GM12878 (cell line): ENCODE data around the gene HMGN3. TPM values are rescaled to one million over a fixed set of nuclear protein-coding genes. Genes with fewer than 3 reads are reported as not detected.

ENCODE experiments used
- ATAC-seq: fragments of 200-7000 bp; cut with Tn5 transposase; 3 replicates; pipeline ENCODE4 v1.9.1; 2020; ENCODE audit warnings: mild to moderate bottlenecking, moderate library complexity
- BruUV-seq: library from RNA; stranded (reverse); fragments of 400-500 nt; replicated peaks from 2 replicates; lab custom pipeline; 2021; lab: Mats Ljungman, UMichigan
- CTCF ChIA-PET: fragments of 300-600 bp; sonication (Branson Sonifier 250); formaldehyde crosslinking; extraction: SDS; loops from one replicate; lab custom pipeline; 2021; ENCODE audit warnings: inconsistent platforms; lab: Yijun Ruan, JAX
- POLR2A ChIA-PET: fragments of 350-600 bp; formaldehyde crosslinking; extraction: SDS; loops from one replicate; lab custom pipeline; 2021; ENCODE audit warnings: inconsistent platforms; lab: Charles Lee
- RAD21 ChIA-PET: fragments of 300-600 bp; sonication (Branson Sonifier 250); formaldehyde crosslinking; loops from one replicate; lab custom pipeline; 2023; ENCODE audit warnings: antibody characterized with exemption; ENCODE audit not compliant: unreplicated experiment; lab: Charles Lee
- SMC1A ChIA-PET: fragments of 300-600 bp; sonication (Branson Sonifier 250); formaldehyde crosslinking; loops from one replicate; lab custom pipeline; 2023; ENCODE audit not compliant: unreplicated experiment, uncharacterized antibody; lab: Charles Lee
- DNase-seq: peaks from one replicate; pipeline ENCODE4 v3.0.0-alpha.2; 2011; ENCODE audit warnings: low read depth, low spot score
- FAIRE-seq: peaks from 3 replicates; lab custom pipeline; 2011; peaks lifted over from hg19 to GRCh38; lab: Jason Lieb, UNC
- H2AFZ ChIP-seq: 2 replicates; pipeline ENCODE4 v1.6.0; 2011; ENCODE audit warnings: low read depth, low read length, control low read depth; ENCODE audit not compliant: control insufficient read depth
- H3K27ac ChIP-seq: 2 replicates; pipeline ENCODE4 v1.5.1; 2011; ENCODE audit warnings: control low read depth; ENCODE audit not compliant: control insufficient read depth, insufficient read depth
- H3K27me3 ChIP-seq, 2 experiments: replicated peaks in 1 of 2; 2 replicates each; pipeline versions ENCODE4 v1.6.0 to v1.6.1; 2011; ENCODE audit warnings: low read length in 1 of 2; ENCODE audit not compliant: control insufficient read depth in 2 of 2, insufficient read depth in 2 of 2
- H3K36me3 ChIP-seq, 2 experiments: 2 replicates each; pipeline ENCODE4 v1.5.1; 2011; ENCODE audit warnings: low read length in 1 of 2; ENCODE audit not compliant: control insufficient read depth in 2 of 2, insufficient read depth in 2 of 2
- H3K4me1 ChIP-seq: 2 replicates; pipeline ENCODE4 v1.6.1; 2011; ENCODE audit warnings: mild to moderate bottlenecking, low read length, moderate library complexity, mixed read lengths; ENCODE audit not compliant: control insufficient read depth, insufficient read depth
- H3K4me2 ChIP-seq: 2 replicates; pipeline ENCODE4 v1.6.0; 2011; ENCODE audit warnings: control low read depth; ENCODE audit not compliant: control insufficient read depth, insufficient read depth
- H3K4me3 ChIP-seq: fragments of 200-600 bp; sonication (generic); 2 replicates; pipeline ENCODE4 v1.5.1; 2016
- H3K79me2 ChIP-seq: 2 replicates; pipeline ENCODE4 v1.6.0; 2011; ENCODE audit warnings: low read length; ENCODE audit not compliant: control insufficient read depth, insufficient read depth
- H3K9ac ChIP-seq: 2 replicates; pipeline ENCODE4 v1.8.0; 2011; ENCODE audit warnings: low read length, control low read depth, mixed read lengths; ENCODE audit not compliant: control insufficient read depth, insufficient read depth
- H3K9me3 ChIP-seq: replicated peaks from 3 replicates; pipeline ENCODE4 v1.5.1; 2011; ENCODE audit warnings: mild to moderate bottlenecking, low read length; ENCODE audit not compliant: control insufficient read depth, insufficient read depth
- H4K20me1 ChIP-seq: 2 replicates; pipeline ENCODE4 v1.6.0; 2011; ENCODE audit not compliant: control insufficient read depth, insufficient read depth
- ASH2L ChIP-seq: fragments of 300-600, 200-600 bp; sonication (generic); IDR thresholded peaks from 2 replicates; pipeline ENCODE4 v1.6.1; 2017; ENCODE audit warnings: low read depth, mild to moderate bottlenecking, borderline replicate concordance
- CBFB ChIP-seq: IDR thresholded peaks from 2 replicates; pipeline ENCODE4 v1.6.1; 2016; ENCODE audit warnings: antibody characterized with exemption, low read depth
- CTCF ChIP-seq, 3 experiments: IDR thresholded peaks in 2 of 3; conservative IDR thresholded peaks in 1 of 3; 2 replicates each; pipeline ENCODE4 v1.5.1; 2011; ENCODE audit warnings: low read depth in 3 of 3, low read length in 3 of 3, mild to moderate bottlenecking in 3 of 3, control low read depth in 2 of 3, moderate library complexity in 2 of 3, inconsistent platforms in 1 of 3, mixed read lengths in 1 of 3; ENCODE audit not compliant: control insufficient read depth in 2 of 3, insufficient read depth in 1 of 3; ENCODE audit errors: extremely low read depth in 1 of 3
- GABPA ChIP-seq: IDR thresholded peaks from 2 replicates; pipeline ENCODE4 v1.6.1; 2014; ENCODE audit warnings: antibody characterized with exemption, low read depth, mild to moderate bottlenecking, inconsistent platforms
- HCFC1 ChIP-seq: fragments of 150-350 bp; IDR thresholded peaks from 2 replicates; pipeline ENCODE4 v1.6.1; 2014; ENCODE audit warnings: low read length
- HDGF ChIP-seq: fragments of 450-650 bp; IDR thresholded peaks from 2 replicates; pipeline ENCODE4 v1.6.1; 2016; ENCODE audit warnings: antibody characterized with exemption
- NFYA ChIP-seq: IDR thresholded peaks from 2 replicates; pipeline ENCODE4 v1.6.1; 2011; ENCODE audit warnings: low read depth, mild to moderate bottlenecking, low read length, improper control_type of control experiment, borderline replicate concordance
- PAX5 ChIP-seq: IDR thresholded peaks from 2 replicates; pipeline ENCODE4 v1.6.1; 2011; ENCODE audit warnings: low read depth, low read length, borderline replicate concordance
- PAX8 ChIP-seq: fragments of 450-650 bp; IDR thresholded peaks from 2 replicates; pipeline ENCODE4 v1.6.1; 2017; ENCODE audit warnings: mild to moderate bottlenecking, moderate library complexity
- POLR2A ChIP-seq: IDR thresholded peaks from 2 replicates; pipeline ENCODE4 v1.6.1; 2011; ENCODE audit warnings: low read depth, mild to moderate bottlenecking, low read length
- RAD21 ChIP-seq: IDR thresholded peaks from 2 replicates; pipeline ENCODE4 v1.6.1; 2011; ENCODE audit warnings: mild to moderate bottlenecking, low read depth, low read length, moderate library complexity; ENCODE audit not compliant: insufficient read depth
- RAD51 ChIP-seq: fragments of 450-650 bp; IDR thresholded peaks from 2 replicates; pipeline ENCODE4 v1.6.1; 2016; ENCODE audit warnings: moderate library complexity, mild to moderate bottlenecking, inconsistent platforms
- RBBP5 ChIP-seq: fragments of 200-600 bp; sonication (generic); conservative IDR thresholded peaks from 2 replicates; pipeline ENCODE4 v1.6.1; 2016
- SIN3A ChIP-seq: IDR thresholded peaks from 2 replicates; pipeline ENCODE4 v1.6.1; 2012; ENCODE audit warnings: low read depth, low read length, improper control_type of control experiment
- SMAD5 ChIP-seq: IDR thresholded peaks from 2 replicates; pipeline ENCODE4 v1.6.1; 2016; ENCODE audit warnings: antibody characterized with exemption, low read depth
- SUZ12 ChIP-seq: fragments of 200-600 bp; sonication (generic); IDR thresholded peaks from one replicate; pipeline ENCODE4 v1.6.1; 2018; ENCODE audit warnings: antibody characterized with exemption, mild to moderate bottlenecking; ENCODE audit not compliant: unreplicated experiment
- TAF1 ChIP-seq: IDR thresholded peaks from 2 replicates; pipeline ENCODE4 v1.6.1; 2011; ENCODE audit warnings: mild to moderate bottlenecking, low read depth, low read length, borderline replicate concordance
- TARDBP ChIP-seq: IDR thresholded peaks from 2 replicates; pipeline ENCODE4 v1.6.1; 2016; ENCODE audit warnings: borderline replicate concordance
- TBL1XR1 ChIP-seq: IDR thresholded peaks from 2 replicates; pipeline ENCODE4 v1.6.1; 2012; ENCODE audit warnings: low read depth, low read length, improper control_type of control experiment
- ZNF384 ChIP-seq: IDR thresholded peaks from 2 replicates; pipeline ENCODE4 v1.6.1; 2012; ENCODE audit warnings: low read depth, mild to moderate bottlenecking, low read length, improper control_type of control experiment, borderline replicate concordance
- WGBS: methylation state at CpG from one replicate; pipeline ENCODE4 v1.1.6; 2016; ENCODE audit warnings: low lambda C conversion rate; ENCODE audit not compliant: insufficient replicate concordance, insufficient coverage; ENCODE audit errors: missing lambda C conversion rate; 5-methylcytosine and 5-hydroxymethylcytosine counted together
- in situ Hi-C: fragments of 300-500 bp; cut with MboI; formaldehyde crosslinking; loops from 9 replicates; pipeline ENCODE4 v1.14.3; 2018; ENCODE audit warnings: mixed read lengths
- intact Hi-C: fragments of 100-400 bp; cut with micrococcal nuclease; formaldehyde crosslinking; loops from one replicate; pipeline ENCODE4 v1.14.2; 2022; ENCODE audit not compliant: unreplicated experiment
- polyA plus RNA-seq, 11 experiments: library from polyadenylated mRNA; depleted of rRNA in 4 of 11; unstranded in 6 of 11; stranded (reverse) in 5 of 11; fragments of >200 nt; fragmentation: Nextera tagmentation in 4 of 11; fragmentation: Illumina TruSeq in 1 of 11; extraction: Ambion mirVana in 4 of 11; extraction: Trizol in 1 of 11; gene quantifications; 1 replicate in 1 of 11; 2 replicates in 10 of 11; pipeline versions ENCODE4 v1.2.1 to v1.2.3, GENCODE V29; 2011 to 2016; ENCODE audit warnings: inconsistent platforms in 2 of 11, missing spikeins in 2 of 11, low read depth in 1 of 11
- total RNA-seq, 4 experiments: library from RNA; depleted of rRNA in 3 of 4; stranded (reverse); fragments of >200 nt in 3 of 4; fragmentation: Illumina TruSeq in 1 of 4; extraction: Trizol in 1 of 4; gene quantifications; 2 replicates each; pipeline versions ENCODE4 v1.2.1 to v1.2.3, GENCODE V29; 2013 to 2021
- TF ChIP-seq, protein P1 (sequence below): fragments of 150-350 bp; IDR thresholded peaks from 2 replicates; pipeline ENCODE4 v1.6.1; 2016; ENCODE audit warnings: low read depth, low read length

Gene HMGN3
- total and polyA plus RNA-seq, 10 of the 15 experiments (the other 5 are each of a cell fraction or from before 2014, with no cell fraction given), result 115 to 496 (median 262) TPM

DNA sequence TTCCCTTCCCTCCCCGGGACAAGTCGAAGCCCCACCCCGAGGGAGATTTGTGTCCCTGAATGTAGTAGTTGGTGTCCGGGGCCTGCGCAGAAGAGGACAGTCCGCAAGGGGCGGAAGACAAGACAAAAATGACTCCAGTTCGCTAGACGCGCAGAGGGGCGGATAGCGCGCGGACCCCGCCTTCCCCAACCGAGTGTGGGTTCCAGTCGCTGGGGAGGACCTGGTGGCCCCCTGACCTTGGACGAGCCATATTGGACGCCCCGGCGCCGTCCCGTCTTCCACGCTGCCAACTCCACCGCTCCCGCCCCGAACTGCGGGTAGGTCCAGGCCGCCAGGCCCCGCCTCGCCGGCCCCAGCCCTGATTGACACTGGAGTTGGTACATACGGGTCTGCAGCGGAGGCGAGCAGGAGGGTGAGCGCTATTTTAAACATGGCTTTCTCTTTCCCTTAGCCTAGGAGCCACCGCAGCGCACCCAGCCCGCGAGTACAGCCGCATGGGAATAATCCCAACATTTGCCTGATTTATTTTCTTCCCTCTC is 802 bp downstream of the HMGN3 start:
- Histone ChIP-seq H4K20me1 (no peaks in the 10 kb centered on the region), H2AFZ (peak overlapping the region; percentile 94), H3K9ac (peak overlapping the region; percentile 95), H3K4me2 (peak overlapping the region; percentile 88), H3K27me3 (no peaks in the 10 kb centered on the region), H3K9me3 (peaks cover 2% of the 10 kb centered on the region; the same call in 2 of the 3 replicates), H3K4me1 (0 out of 2 replicates have a peak, but pooled peaks cover 5% of the 10 kb centered on the region), H3K4me3 (peak overlapping the region; percentile 79), H3K36me3 (no peaks in the 10 kb centered on the region), H3K27ac (peak overlapping the region; percentile 95), H3K79me2 (peaks cover 51% of the 10 kb centered on the region)
- peak; percentile 87 for ATAC-seq
- BruUV-seq, result TSS peak; percentile 84
- intact Hi-C loops, result loop anchor here (1.0 to 10.0 kb wide), 5 partner anchors 104 to 366 kb away; partner anchors contain the start of genes IRAK1BP1 and PHIP
- CTCF ChIA-PET, result interaction anchor here (1.5 kb wide), 1 partner anchor 10 kb away, joined by 6 read pairs; no protein-coding TSS in a partner anchor
- in situ Hi-C loops, result no loop called here
- RAD21 ChIA-PET, result interaction anchor here (1.0 to 1.2 kb wide), 2 partner anchors 13 to 101 kb away, joined by 3 to 4 read pairs; no protein-coding TSS in a partner anchor
- 1% methylated on average over 41 of the region's 41 CpGs for WGBS
- POLR2A ChIA-PET, result interaction anchor here (0.8 to 2.0 kb wide), 3 partner anchors 12 to 156 kb away, joined by 3 to 9 read pairs (median 5); partner anchors contain the start of gene PHIP
- SMC1A ChIA-PET, result interaction anchor here (1.2 to 2.4 kb wide), 4 partner anchors 8 to 158 kb away, joined by 3 to 8 read pairs (median 4); no protein-coding TSS in a partner anchor
- peak; percentile 51 for DNase-seq
- peak; percentile 74 for FAIRE-seq
- no peak for TF ChIP-seq TARDBP
- TF ChIP-seq, protein P1, sequence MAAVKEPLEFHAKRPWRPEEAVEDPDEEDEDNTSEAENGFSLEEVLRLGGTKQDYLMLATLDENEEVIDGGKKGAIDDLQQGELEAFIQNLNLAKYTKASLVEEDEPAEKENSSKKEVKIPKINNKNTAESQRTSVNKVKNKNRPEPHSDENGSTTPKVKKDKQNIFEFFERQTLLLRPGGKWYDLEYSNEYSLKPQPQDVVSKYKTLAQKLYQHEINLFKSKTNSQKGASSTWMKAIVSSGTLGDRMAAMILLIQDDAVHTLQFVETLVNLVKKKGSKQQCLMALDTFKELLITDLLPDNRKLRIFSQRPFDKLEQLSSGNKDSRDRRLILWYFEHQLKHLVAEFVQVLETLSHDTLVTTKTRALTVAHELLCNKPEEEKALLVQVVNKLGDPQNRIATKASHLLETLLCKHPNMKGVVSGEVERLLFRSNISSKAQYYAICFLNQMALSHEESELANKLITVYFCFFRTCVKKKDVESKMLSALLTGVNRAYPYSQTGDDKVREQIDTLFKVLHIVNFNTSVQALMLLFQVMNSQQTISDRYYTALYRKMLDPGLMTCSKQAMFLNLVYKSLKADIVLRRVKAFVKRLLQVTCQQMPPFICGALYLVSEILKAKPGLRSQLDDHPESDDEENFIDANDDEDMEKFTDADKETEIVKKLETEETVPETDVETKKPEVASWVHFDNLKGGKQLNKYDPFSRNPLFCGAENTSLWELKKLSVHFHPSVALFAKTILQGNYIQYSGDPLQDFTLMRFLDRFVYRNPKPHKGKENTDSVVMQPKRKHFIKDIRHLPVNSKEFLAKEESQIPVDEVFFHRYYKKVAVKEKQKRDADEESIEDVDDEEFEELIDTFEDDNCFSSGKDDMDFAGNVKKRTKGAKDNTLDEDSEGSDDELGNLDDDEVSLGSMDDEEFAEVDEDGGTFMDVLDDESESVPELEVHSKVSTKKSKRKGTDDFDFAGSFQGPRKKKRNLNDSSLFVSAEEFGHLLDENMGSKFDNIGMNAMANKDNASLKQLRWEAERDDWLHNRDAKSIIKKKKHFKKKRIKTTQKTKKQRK, result no peak
- TF ChIP-seq SMAD5, result no peak; the same call in 1 of the 2 replicates
- no peak for TF ChIP-seq SIN3A
- peak; percentile 54; the same call in 1 of the 2 replicates for TF ChIP-seq ASH2L
- peak; percentile 88 for TF ChIP-seq POLR2A
- TF ChIP-seq RBBP5, result no peak
- TF ChIP-seq GABPA, result no peak
- TF ChIP-seq HDGF, result peak; percentile 55; the same call in 1 of the 2 replicates
- no peak for TF ChIP-seq SUZ12
- TF ChIP-seq HCFC1, result no peak; the same call in 1 of the 2 replicates
- TF ChIP-seq CTCF (IDR thresholded peaks at IDR 0.05 in 2 of 3, conservative IDR thresholded peaks at IDR 0.05 in 1 of 3; ENCODE audit: control insufficient read depth in 2 of 3, extremely low read depth in 1 of 3, insufficient read depth in 1 of 3, low read depth in 3 of 3, low read length in 3 of 3), result peak in 1 of 3 experiments; percentile 48; a peak in 2 of 6 replicates
- TF ChIP-seq TAF1, result peak; percentile 49
- TF ChIP-seq RAD21, result no peak
- TF ChIP-seq TBL1XR1, result no peak
- TF ChIP-seq ZNF384, result no peak
- no peak for TF ChIP-seq PAX8
- no peak for TF ChIP-seq NFYA
- no peak for TF ChIP-seq CBFB
- no peak for TF ChIP-seq RAD51
- TF ChIP-seq PAX5, result no peak
